ENCODE results near the gene PCK1.

The PCK1 gene

DNA sequence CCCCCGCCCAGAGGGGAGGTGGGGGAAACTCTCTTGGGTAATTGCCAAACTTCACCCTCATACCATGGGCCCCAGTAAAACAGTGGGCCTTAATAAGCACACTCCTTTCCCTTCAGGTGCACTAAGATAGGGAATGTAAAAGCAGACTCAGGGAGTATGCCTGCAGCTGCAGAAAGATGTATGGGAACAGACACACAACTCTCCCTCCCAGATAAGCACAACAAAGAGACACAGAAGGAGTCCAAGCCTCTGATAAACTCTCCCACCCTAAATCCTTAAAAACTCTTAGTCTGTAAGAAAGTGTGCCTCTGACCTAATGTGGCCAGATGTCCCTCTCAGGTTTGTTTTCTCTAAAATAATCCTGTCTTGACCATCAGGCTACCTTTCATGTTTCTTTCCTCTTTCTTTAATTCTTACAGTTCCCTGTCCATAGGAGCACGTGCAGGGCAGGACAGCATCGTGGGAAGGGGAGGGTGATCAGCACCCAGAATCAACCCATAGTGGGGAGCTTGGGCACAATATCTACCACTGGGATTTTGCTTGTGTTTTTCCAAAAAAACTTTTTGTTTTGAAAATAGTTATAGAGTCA, 24.7 kb upstream of the PCK1 start:
- no peaks in the 10 kb centered on the region for H4K20me1 ChIP-seq (ENCODE audit: insufficient read depth, low read length)
- TF ChIP-seq EZH2phosphoT487 (IDR thresholded peaks at IDR 0.05; ENCODE audit: low read depth) = no peak
- TF ChIP-seq, protein P1, sequence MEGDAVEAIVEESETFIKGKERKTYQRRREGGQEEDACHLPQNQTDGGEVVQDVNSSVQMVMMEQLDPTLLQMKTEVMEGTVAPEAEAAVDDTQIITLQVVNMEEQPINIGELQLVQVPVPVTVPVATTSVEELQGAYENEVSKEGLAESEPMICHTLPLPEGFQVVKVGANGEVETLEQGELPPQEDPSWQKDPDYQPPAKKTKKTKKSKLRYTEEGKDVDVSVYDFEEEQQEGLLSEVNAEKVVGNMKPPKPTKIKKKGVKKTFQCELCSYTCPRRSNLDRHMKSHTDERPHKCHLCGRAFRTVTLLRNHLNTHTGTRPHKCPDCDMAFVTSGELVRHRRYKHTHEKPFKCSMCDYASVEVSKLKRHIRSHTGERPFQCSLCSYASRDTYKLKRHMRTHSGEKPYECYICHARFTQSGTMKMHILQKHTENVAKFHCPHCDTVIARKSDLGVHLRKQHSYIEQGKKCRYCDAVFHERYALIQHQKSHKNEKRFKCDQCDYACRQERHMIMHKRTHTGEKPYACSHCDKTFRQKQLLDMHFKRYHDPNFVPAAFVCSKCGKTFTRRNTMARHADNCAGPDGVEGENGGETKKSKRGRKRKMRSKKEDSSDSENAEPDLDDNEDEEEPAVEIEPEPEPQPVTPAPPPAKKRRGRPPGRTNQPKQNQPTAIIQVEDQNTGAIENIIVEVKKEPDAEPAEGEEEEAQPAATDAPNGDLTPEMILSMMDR (IDR thresholded peaks at IDR 0.05; ENCODE audit: low read depth, low read length) = no peak
- no peak overlapping the region for H2AFZ ChIP-seq (ENCODE audit: low read depth, low read length)
- H3K9ac ChIP-seq (ENCODE audit: low read length) = no peak overlapping the region
- no peaks in the 10 kb centered on the region for H3K4me1 ChIP-seq (ENCODE audit: low read length)
- H3K79me2 ChIP-seq (ENCODE audit: low read length) = no peaks in the 10 kb centered on the region
- H3K27ac ChIP-seq (ENCODE audit: low read length) = no peak overlapping the region
- no peak overlapping the region for H3K4me3 ChIP-seq (ENCODE audit: low read length)
- H3K9me3 ChIP-seq (ENCODE audit: insufficient read depth, low read length) = no peaks in the 10 kb centered on the region
- H3K4me2 ChIP-seq (ENCODE audit: low read length) = no peak overlapping the region
- peaks cover 83% of the 10 kb centered on the region for H3K27me3 ChIP-seq (ENCODE audit: low read depth, low read length)
- H3K36me3 ChIP-seq (replicated peaks; ENCODE audit: low read depth, low read length) = no peaks in the 10 kb centered on the region

DNA sequence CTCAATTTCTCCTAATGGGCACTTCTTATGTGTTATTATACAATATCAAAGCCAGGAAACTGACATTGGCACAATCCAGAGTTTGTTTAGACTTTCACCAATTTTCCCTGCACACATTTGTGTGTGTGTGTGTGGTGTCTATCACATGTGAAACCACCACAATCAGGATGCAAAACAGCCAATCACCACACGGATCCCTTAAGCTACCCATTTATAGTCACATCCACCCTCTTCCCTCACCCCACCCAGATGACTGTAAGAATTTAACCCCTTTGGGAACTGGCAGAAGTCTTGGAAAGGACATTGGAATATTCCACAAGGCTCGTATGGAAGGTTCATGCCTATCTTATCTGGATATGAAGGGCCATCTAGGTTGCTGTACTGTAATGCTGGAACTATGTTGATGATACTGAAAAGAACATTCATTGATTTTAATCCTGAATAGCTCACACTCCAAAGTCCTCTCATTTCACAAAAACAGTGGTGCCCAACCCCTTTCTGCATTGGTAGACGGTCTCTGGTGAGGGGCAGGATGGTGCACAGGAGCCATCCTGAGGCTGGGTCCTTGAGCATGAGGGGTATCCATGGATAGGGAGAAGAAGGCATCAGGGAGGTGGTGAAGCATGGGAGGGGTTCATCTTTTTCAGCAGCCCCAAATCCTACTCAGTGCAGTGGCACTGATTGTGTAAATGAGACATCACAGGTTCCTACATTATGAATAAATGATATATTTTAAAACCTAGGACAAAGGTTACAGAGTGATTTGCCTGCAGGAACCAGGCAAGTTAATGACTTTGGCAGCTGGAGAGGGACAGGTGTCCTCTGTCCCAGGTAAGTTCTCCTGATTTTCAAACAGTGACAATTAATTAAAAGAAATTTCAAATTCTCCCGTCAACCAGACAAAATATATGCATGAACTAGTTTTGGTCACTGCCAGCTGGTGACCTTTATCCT, 23.9 kb upstream of the PCK1 start:
- Histone ChIP-seq H3K9ac (ENCODE audit: low read length) (no peak overlapping the region), H3K4me2 (ENCODE audit: low read length) (no peak overlapping the region), H3K79me2 (ENCODE audit: low read length) (no peaks in the 10 kb centered on the region), H3K4me3 (ENCODE audit: low read length) (no peak overlapping the region), H3K9me3 (ENCODE audit: insufficient read depth, low read length) (no peaks in the 10 kb centered on the region), H3K36me3 (replicated peaks; ENCODE audit: low read depth, low read length) (no peaks in the 10 kb centered on the region), H3K27ac (ENCODE audit: low read length) (no peak overlapping the region), H3K27me3 (ENCODE audit: low read depth, low read length) (peaks cover 87% of the 10 kb centered on the region), H3K4me1 (ENCODE audit: low read length) (no peaks in the 10 kb centered on the region), H2AFZ (ENCODE audit: low read depth, low read length) (no peak overlapping the region), H4K20me1 (ENCODE audit: insufficient read depth, low read length) (no peaks in the 10 kb centered on the region)
- TF ChIP-seq EZH2phosphoT487 (IDR thresholded peaks at IDR 0.05; ENCODE audit: low read depth) = no peak
- TF ChIP-seq, protein P1 (IDR thresholded peaks at IDR 0.05; ENCODE audit: low read depth, low read length) = no peak

DNA sequence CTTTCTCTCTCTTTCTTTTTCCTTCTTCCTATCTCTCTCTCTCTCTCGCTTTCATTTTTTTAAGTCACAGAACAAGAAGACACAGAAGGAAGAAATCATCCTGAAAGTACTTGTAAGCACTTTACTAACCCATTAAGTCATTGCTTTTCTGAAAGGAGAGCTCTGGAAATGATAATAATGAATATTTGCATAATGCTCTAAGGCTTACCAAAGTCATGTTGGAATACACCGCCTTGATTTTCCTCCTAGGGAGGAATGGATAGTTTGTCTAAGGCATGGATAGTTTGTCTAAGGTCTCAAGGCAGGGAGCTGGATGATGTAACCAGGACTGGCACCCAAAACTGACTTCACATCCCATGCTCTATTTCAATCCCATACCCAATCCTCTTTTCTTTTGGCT, 23.1 kb upstream of the PCK1 start:
- no peak overlapping the region for H2AFZ ChIP-seq (ENCODE audit: low read depth, low read length)
- H3K9ac ChIP-seq (ENCODE audit: low read length) = no peak overlapping the region
- no peaks in the 10 kb centered on the region for H3K9me3 ChIP-seq (ENCODE audit: insufficient read depth, low read length)
- H3K27me3 ChIP-seq (ENCODE audit: low read depth, low read length) = peaks cover 86% of the 10 kb centered on the region
- no peaks in the 10 kb centered on the region for H3K79me2 ChIP-seq (ENCODE audit: low read length)
- no peaks in the 10 kb centered on the region for H3K36me3 ChIP-seq (replicated peaks; ENCODE audit: low read depth, low read length)
- H3K4me3 ChIP-seq (ENCODE audit: low read length) = no peak overlapping the region
- H3K4me2 ChIP-seq (ENCODE audit: low read length) = no peak overlapping the region
- no peaks in the 10 kb centered on the region for H3K4me1 ChIP-seq (ENCODE audit: low read length)
- TF ChIP-seq, protein P1 (IDR thresholded peaks at IDR 0.05; ENCODE audit: low read depth, low read length) = no peak
- TF ChIP-seq EZH2phosphoT487 (IDR thresholded peaks at IDR 0.05; ENCODE audit: low read depth) = no peak
- no peaks in the 10 kb centered on the region for H4K20me1 ChIP-seq (ENCODE audit: insufficient read depth, low read length)
- no peak overlapping the region for H3K27ac ChIP-seq (ENCODE audit: low read length)

DNA sequence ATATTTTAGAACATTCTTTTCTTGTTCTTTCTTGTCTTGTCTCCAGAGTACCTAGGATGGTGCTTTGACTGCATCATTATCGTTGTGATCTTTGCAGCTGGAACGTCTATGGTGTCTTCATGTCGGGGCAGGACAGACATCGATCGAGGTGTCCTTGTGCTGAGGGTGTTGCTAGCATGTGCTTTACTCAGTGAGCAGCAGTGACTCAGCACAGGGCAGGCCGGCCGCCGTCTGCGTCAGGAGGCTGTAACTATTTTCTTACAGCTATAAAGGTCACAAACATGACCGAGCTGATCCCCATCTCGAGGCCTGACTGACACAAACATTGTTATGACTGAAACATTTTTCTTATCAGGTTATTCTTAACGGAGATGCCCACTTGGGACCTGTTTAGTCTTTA, 21.0 kb upstream of the PCK1 start:
- Histone ChIP-seq H3K36me3 (replicated peaks; ENCODE audit: low read depth, low read length) (no peaks in the 10 kb centered on the region), H2AFZ (ENCODE audit: low read depth, low read length) (no peak overlapping the region), H3K27ac (ENCODE audit: low read length) (no peak overlapping the region), H3K4me3 (ENCODE audit: low read length) (no peak overlapping the region), H3K9ac (ENCODE audit: low read length) (no peak overlapping the region), H3K9me3 (ENCODE audit: insufficient read depth, low read length) (no peaks in the 10 kb centered on the region), H3K4me1 (ENCODE audit: low read length) (no peaks in the 10 kb centered on the region), H3K27me3 (ENCODE audit: low read depth, low read length) (peaks cover 89% of the 10 kb centered on the region), H4K20me1 (ENCODE audit: insufficient read depth, low read length) (no peaks in the 10 kb centered on the region), H3K4me2 (ENCODE audit: low read length) (no peak overlapping the region), H3K79me2 (ENCODE audit: low read length) (no peaks in the 10 kb centered on the region)
- TF ChIP-seq, protein P1 (IDR thresholded peaks at IDR 0.05; ENCODE audit: low read depth, low read length) = no peak
- no peak for TF ChIP-seq EZH2phosphoT487 (IDR thresholded peaks at IDR 0.05; ENCODE audit: low read depth)

Data from OCI-LY3 (cell line).